Measurements from ENCODE around the gene UBAP1. TPM values are rescaled to one million over a fixed set of nuclear protein-coding genes. Genes with fewer than 3 reads are reported as not detected.
"Not testable (repeated sequence)": the region's sequence is repeated elsewhere in the genome, so short reads cannot be mapped to it uniquely, and the experiment has no call there.

The UBAP1 gene
- total RNA-seq, 1 donor from 2014 or later = 47.0 TPM

GRCh38 chr9:34224349-34224748 lies 45.5 kb downstream of the UBAP1 start:
- DNase-seq (ENCODE audit: low spot score) = no peak

DNA sequence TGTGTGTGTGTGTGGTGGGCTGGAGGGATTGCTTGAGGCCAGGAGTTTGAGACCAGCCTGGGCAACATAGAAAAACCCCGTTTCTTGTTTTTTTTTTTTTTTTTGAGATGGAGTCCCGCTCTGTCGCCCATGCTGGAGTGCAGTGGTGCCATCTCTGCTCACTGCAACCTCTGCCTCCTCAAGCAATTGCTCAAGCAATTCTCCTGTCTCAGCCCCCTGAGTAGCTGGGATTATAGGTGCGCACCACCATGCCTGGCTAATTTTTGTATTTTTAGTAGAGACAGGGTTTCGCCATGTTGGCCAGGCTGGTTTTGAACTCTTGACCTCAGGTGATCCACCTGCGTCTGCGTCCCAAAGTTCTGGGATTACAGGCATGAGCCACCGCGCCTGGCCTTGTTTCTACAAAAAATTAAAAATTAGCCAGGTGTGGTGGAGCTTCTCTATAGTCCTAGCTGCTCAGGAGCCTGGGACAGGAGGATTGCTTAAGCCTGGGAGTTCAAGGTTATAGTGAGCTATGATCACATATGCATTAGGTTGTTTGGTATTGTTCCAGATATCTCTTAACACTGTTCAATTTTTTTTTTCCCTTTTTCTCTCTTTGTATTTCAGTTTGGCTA lies 47.4 kb downstream of the UBAP1 start:
- not testable (repeated sequence) for DNase-seq (ENCODE audit: low spot score)

DNA sequence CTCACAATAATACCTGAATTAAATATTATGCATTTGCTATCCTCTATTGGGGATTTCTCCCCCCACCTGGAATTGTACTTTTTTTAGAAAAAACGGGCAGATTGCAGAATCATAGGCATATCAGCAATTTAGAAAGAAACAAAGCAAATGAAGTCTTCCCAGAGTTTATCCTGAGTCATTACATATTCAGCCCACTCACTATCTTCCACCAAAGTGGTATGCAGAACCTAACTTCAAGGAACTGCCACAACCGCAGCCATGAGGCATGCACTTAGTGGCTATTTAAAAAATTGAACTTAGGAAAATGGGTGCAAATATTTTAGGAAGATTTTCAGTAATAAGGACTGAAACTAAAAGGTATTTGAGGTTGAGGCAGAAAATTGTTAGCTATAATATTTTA lies 48.6 kb downstream of the UBAP1 start:
- DNase-seq (ENCODE audit: low spot score) = no peak

GRCh38 chr9:34230556-34230955 lies 51.7 kb downstream of the UBAP1 start:
- DNase-seq (ENCODE audit: low spot score) = no peak

DNA sequence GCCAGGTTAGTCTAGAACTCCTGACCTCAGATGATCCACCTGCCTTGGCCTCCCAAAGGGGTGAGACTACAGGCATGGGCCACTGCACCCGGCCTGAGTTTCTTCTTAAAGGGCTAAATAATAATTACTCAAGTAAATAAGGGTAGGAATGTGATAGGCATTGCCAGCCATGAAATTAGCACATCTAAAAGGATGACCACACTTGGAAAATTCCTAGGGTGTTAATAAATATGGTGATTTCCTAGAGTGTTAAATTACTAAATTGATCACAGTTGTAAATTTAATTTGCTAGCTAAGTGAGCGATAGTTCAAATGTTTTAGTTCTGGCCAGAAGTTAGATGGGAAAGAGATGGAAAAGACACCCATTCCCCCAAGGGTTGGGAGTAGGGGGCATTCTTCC lies 53.4 kb downstream of the UBAP1 start:
- DNase-seq (ENCODE audit: low spot score) = no peak

- DNase-seq (ENCODE audit: low spot score) = no peak
Observed at GRCh38 chr9:34233672-34234071, 54.8 kb downstream of the UBAP1 start.

DNA sequence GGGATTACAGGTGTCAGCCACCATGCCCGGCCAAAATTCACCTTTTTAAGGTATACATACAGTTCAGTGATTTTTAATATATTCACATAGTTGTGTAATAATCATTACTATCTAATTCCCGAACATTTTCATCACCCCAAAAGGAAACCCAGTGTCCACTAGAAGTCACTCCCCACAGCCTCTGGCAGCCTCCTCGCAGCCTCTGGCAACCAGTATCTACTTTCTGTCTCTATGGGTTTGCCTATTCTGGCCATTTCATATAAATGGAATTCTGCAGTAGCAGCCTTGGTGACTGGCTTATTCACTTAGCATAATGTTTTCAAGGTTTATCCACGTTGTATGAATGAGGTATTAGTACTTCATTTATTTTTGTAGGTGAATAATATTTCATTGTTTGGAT lies 59.0 kb downstream of the UBAP1 start:
- no peak for DNase-seq (ENCODE audit: low spot score)

GRCh38 chr9:34240006-34240405 lies 61.2 kb downstream of the UBAP1 start:
- DNase-seq (ENCODE audit: low spot score) = no peak

- DNase-seq (ENCODE audit: low spot score) = no peak
Observed at GRCh38 chr9:34242830-34243229, 64.0 kb downstream of the UBAP1 start.

DNA sequence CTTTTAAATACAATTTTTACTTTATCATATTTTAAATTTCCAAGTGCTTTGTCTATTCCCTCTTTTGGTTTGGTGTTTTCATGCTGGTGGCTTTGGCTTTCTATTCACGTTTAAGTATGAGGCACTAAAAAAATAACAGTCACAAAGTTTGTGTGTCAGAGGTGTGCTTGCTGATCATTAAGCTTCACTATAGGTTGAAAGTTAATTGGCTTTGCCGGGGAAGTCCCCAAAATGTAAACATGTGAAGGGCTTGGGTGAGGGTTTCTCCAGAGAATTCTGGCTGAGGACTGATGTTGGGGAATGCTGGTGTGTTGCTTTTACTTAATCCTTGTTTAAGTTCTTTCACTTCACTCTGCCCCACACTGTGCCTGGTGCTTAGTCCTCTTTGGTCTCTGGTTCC lies 66.4 kb downstream of the UBAP1 start:
- DNase-seq (ENCODE audit: low spot score) = not testable (repeated sequence)

- DNase-seq (ENCODE audit: low spot score) = no peak
Observed at GRCh38 chr9:34246453-34246852, 67.6 kb downstream of the UBAP1 start.

DNA sequence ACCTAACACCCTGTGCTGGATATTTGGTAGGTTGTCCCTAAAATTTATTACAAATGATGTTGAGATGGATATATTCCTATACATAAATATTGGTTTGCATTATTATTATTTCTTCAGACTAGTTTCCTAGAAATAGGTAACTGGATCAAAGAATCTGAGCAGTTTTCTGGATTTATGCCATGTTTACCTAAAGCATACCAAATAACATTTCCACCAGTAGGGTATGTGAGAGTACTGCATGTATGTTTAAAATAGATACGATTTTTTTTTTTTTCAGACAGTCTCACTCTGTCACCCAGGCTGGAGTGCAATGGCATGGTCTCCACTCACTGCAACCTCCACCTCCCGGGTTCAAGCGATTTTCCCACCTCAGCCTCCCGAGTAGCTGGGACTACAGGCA lies 68.9 kb downstream of the UBAP1 start:
- not testable (repeated sequence) for DNase-seq (ENCODE audit: low spot score)

GRCh38 chr9:34249274-34249673 lies 70.4 kb downstream of the UBAP1 start:
- DNase-seq (ENCODE audit: low spot score) = no peak

- DNase-seq (ENCODE audit: low spot score) = no peak
Observed at GRCh38 chr9:34250721-34251120, 71.9 kb downstream of the UBAP1 start.

DNA sequence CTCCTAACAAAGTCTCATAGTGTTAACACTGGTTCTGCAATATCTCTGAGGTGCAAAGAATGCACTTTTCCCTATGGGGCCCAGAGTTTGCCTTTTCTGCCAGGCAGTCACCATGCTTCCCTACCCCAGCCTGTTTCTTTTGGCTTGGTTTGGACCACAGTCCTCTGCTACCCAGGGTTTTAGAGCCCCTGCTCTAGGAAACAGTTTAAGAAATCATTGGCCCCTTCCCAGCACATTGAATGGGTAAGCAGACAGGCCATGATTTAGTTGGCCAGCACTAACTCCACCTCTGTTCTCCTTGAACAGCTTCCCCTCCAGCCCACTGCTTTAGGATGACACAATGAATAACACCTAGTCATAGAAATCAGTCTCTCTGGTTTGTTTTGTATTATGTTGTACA lies 73.2 kb downstream of the UBAP1 start:
- no peak for DNase-seq (ENCODE audit: low spot score)

GRCh38 chr9:34252670-34253459 lies 74.0 kb downstream of the UBAP1 start:
- no peak for DNase-seq (ENCODE audit: low spot score)

GRCh38 chr9:34253460-34253837 lies 74.6 kb downstream of the UBAP1 start:
- DNase-seq (ENCODE audit: low spot score) = no peak

GRCh38 chr9:34254141-34254913 lies 75.5 kb downstream of the UBAP1 start:
- DNase-seq (ENCODE audit: low spot score) = no peak

- no peak for DNase-seq (ENCODE audit: low spot score)
Observed at GRCh38 chr9:34254966-34255825, 76.4 kb downstream of the UBAP1 start.

DNA sequence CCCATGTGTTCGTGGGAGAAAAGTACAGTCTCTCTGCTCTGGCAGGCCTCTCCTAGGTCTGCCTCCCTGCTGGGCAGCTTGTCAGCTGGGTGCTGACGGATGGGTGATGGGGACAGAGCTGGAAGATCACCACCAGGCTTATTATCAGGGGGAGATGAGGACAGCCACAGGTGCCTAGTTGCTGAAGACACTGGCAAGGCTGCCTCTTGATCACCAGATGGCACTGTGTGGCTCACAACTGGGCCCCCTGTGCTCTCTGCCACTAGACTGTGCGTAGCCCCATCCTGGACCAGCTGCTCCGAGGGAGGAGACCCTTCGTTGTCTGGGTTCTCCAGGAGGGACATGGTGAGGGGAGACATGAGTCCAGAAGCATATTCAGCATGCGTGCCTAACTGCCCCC lies 77.3 kb downstream of the UBAP1 start:
- DNase-seq (ENCODE audit: low spot score) = no peak

- no peak for DNase-seq (ENCODE audit: low spot score)
Observed at GRCh38 chr9:34256987-34257585, 78.2 kb downstream of the UBAP1 start.

All from ureter (tissue), 1 donor.